Activated naive CD4-positive, alpha-beta T cell treated with anti-CD3 and anti-CD28 coated beads, Interleukin-2, amount 10 ng/mL, durations not matched to agents 5 hours and 36 hours (primary cell): ENCODE results near the gene GUF1. TPM values are rescaled to one million over a fixed set of nuclear protein-coding genes. Genes with fewer than 3 reads are reported as not detected.

ENCODE experiments used
- total RNA-seq, 2 experiments: library from RNA; stranded (reverse); gene quantifications; one replicate each; pipeline ENCODE4 v1.2.3, GENCODE V29; 2021

The GUF1 gene, protein sequence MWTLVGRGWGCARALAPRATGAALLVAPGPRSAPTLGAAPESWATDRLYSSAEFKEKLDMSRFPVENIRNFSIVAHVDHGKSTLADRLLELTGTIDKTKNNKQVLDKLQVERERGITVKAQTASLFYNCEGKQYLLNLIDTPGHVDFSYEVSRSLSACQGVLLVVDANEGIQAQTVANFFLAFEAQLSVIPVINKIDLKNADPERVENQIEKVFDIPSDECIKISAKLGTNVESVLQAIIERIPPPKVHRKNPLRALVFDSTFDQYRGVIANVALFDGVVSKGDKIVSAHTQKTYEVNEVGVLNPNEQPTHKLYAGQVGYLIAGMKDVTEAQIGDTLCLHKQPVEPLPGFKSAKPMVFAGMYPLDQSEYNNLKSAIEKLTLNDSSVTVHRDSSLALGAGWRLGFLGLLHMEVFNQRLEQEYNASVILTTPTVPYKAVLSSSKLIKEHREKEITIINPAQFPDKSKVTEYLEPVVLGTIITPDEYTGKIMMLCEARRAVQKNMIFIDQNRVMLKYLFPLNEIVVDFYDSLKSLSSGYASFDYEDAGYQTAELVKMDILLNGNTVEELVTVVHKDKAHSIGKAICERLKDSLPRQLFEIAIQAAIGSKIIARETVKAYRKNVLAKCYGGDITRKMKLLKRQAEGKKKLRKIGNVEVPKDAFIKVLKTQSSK
- 10 to 100 TPM; 18.9 to 19.8 TPM for total RNA-seq

DNA sequence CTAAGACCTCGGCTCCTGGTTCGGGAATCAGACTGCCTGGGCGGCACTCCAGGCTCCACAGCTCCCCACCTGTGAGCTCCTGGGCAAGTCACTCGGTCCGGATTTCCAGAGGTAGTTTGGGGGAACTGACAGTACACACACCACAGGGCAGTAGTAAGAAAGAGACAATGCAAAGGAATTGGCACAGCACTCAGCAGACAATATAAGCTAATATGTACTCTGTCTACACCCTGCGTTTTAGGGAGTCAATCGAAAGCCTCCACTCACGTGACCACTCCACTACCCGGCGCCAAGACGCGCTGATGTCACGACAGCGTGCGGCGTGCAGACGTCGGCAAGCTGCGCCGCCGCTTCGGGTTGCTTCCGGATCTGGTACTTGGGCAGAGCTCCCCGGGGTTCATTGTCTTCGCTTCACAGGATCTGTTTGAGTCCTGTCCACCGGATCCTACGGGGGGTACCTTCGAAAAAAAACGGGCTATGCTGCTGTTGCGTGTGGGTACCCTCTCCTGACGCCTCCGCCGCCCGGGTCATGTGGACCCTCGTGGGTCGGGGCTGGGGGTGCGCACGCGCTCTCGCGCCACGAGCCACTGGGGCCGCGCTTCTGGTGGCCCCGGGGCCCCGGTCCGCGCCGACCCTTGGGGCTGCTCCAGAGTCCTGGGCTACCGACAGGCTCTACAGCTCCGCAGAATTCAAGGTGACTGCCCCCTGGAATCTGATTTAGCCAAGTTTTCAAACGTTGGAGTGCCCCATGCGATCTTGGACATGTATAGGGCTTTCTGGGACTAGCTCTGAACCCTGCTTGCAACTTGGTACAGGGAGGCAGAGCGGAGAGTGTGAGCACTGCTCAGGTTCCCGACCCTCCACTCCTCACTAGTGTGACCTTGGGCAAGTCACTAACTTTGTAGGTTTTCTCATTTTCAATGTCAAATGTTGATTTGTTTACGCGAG, at the start of gene GUF1:
Gene GUF1, plus strand, starts transcription at position 327 of the 948 bp plus-strand sequence. Its CDS starts 203 bp downstream, at position 530.

DNA sequence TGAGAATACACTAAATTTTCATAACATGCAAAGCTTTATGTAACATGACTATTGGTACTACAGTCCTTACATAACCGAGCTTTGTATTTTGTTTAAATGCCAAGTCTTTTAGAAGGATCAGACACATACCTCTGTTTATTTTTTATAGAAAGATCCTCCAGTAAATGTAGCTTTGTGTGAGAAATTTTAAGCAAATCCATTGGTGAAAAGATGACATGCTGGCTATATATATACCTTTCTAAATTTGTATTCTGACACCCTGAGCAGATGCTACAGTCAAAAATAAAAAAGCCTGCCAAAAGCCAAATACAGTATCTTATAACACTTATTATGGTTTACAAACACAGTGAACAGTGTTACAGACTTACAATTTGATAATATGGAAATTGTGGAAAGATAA, 26.8 kb upstream of the GUF1 start, which contains the start of gene YIPF7:
Gene YIPF7, minus strand, starts transcription at position 201 of the 400 bp plus-strand sequence. CDS start 1,525 bp downstream, outside the sequence.

DNA sequence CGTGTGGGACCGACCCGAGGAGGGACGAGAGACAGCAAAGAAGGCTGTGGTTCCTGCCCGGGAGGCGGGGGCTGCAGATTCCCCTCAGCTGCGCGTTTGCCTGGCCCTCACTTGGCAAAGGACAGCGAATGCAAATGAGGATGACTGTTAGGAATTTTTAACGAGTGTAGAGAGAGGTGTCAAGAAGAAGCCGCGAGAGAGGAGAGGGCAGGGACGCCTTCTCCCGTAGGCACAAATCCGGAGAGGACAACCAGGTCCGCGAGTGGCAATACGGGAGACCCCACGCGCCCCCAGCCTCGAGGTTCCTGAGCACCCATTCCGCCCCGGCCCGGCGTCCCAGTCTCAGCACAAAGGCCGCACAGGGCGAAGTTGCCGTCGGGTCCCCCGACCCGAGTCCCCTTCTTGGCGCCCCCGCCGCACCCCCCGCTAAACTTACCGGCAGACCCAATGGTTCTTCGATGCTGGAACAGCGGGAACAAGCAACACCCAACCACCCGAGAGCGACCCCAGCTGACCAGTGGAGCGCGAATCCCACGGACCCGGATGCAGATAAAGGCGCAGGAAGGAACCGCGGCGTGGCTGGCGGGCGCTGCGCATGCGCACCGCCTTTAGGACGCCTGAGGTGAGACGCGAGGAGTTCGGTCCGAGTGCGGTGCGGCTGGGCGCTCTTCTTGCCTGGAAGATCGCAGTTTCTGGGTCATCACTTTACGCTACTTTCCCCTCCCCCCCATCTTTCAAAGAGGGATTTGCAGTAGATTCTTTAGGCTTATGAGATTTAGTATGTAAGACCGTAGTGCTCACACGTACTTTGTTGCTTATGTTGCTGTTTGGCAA, 48.0 kb downstream of the GUF1 start, which contains the start of gene GNPDA2:
Gene GNPDA2, minus strand, starts transcription at position 519 of the 834 bp plus-strand sequence. CDS start 4,349 bp downstream, outside the sequence.

Other genes starting within 250 kb of the GUF1 start
- not detected for gene KCTD8, start 229.6 kb upstream of the GUF1 start, total RNA-seq
- gene YIPF7, start 26.8 kb upstream of the GUF1 start, total RNA-seq, result not detected
- gene GNPDA2, start 48.1 kb downstream of the GUF1 start, total RNA-seq, result 10 to 100 TPM in 1 of 2 experiments, 1 to 10 TPM in 1; 9.2 to 10.3 TPM